Measurements from ENCODE around the gene PRSS56.

GRCh38 chr2:232487385-232488096 lies 32.6 kb upstream of the PRSS56 start, which contains the start of gene ECEL1:
- TF ChIP-seq POLR2A (IDR thresholded peaks at IDR 0.05) (no peak), CTCF (IDR thresholded peaks at IDR 0.05) (no peak)

Data from testis (tissue), 2 donors.